ENCODE results near the gene TRAPPC2.

Gene TRAPPC2

GRCh38 chrX:13662355-13662791, 72.0 kb downstream of the TRAPPC2 start:
- TF ChIP-seq CTCF (conservative IDR thresholded peaks at IDR 0.05; ENCODE audit: low read depth, low read length) = no peak
- no peak overlapping the region for H3K4me3 ChIP-seq (ENCODE audit: low read depth, low read length)
- DNase-seq (ENCODE audit: low read depth) = peak; percentile 66

Data from choroid plexus epithelial cell (primary cell).